Naive thymus-derived CD4-positive, alpha-beta T cell (primary cell): Measurements from ENCODE around the gene TTC39B. TPM values are rescaled to one million over a fixed set of nuclear protein-coding genes. Genes with fewer than 3 reads are reported as not detected.

Experiments used
- ATAC-seq: fragments of 150-1000 bp; cut with Tn5 transposase; 2 replicates; pipeline ENCODE4 v1.10.0; 2021; ENCODE audit warnings: mild to moderate bottlenecking, moderate library complexity
- CTCF ChIA-PET: fragments of 350-600 bp; sonication (Branson Sonifier 250); formaldehyde crosslinking; loops from one replicate; lab custom pipeline; 2021; ENCODE audit warnings: antibody characterized with exemption; lab: Charles Lee
- POLR2A ChIA-PET: fragments of 350-600 bp; sonication (Branson Sonifier 250); formaldehyde crosslinking; loops from one replicate; lab custom pipeline; 2021; ENCODE audit warnings: antibody characterized with exemption, inconsistent platforms; lab: Charles Lee
- DNase-seq, 9 donors: peaks; one replicate each; pipeline versions ENCODE4 v3.0.0 to v3.0.0-alpha.2; 2020 to 2022; ENCODE audit warnings: mixed read lengths in 1 of 9
- H3K27ac ChIP-seq: one replicate; pipeline ENCODE4 v1.7.0; 2013; ENCODE audit warnings: mild to moderate bottlenecking, low read depth, low read length, moderate library complexity
- H3K27me3 ChIP-seq, 2 donors: one replicate each; pipeline ENCODE4 v1.7.0; 2013; ENCODE audit warnings: low read length in 2 of 2, mild to moderate bottlenecking in 2 of 2, moderate library complexity in 2 of 2; ENCODE audit not compliant: control insufficient read depth in 2 of 2, insufficient read depth in 2 of 2
- H3K36me3 ChIP-seq, 3 experiments: 1 replicate in 2 of 3; 2 replicates in 1 of 3; pipeline ENCODE4 v1.7.0; 2013; ENCODE audit warnings: low read length in 3 of 3, mild to moderate bottlenecking in 3 of 3, moderate library complexity in 1 of 3; ENCODE audit not compliant: insufficient read depth in 3 of 3, control insufficient read depth in 2 of 3
- H3K4me1 ChIP-seq, 2 donors: one replicate each; pipeline ENCODE4 v1.7.0; 2013; ENCODE audit warnings: low read length in 2 of 2, mild to moderate bottlenecking in 2 of 2, moderate library complexity in 1 of 2; ENCODE audit not compliant: control insufficient read depth in 2 of 2, insufficient read depth in 2 of 2
- H3K4me3 ChIP-seq: 2 replicates; pipeline ENCODE4 v1.7.0; 2013; ENCODE audit warnings: mild to moderate bottlenecking, low read length
- H3K9me3 ChIP-seq, 3 experiments: 1 replicate in 2 of 3; 2 replicates in 1 of 3; pipeline ENCODE4 v1.7.0; 2013; ENCODE audit warnings: low read length in 3 of 3; ENCODE audit not compliant: control insufficient read depth in 2 of 3
- H3K27ac Mint-ChIP-seq, 9 donors: one replicate each; pipeline ENCODE4 v1.8.0; 2020 to 2022; ENCODE audit warnings: mixed read lengths in 9 of 9, mild to moderate bottlenecking in 8 of 9, moderate library complexity in 5 of 9, inconsistent platforms in 2 of 9
- H3K27me3 Mint-ChIP-seq, 5 donors: one replicate each; pipeline ENCODE4 v1.8.0; 2021 to 2022; ENCODE audit warnings: mixed read lengths in 5 of 5, mild to moderate bottlenecking in 1 of 5
- H3K36me3 Mint-ChIP-seq, 5 donors: one replicate each; pipeline ENCODE4 v1.8.0; 2020 to 2022; ENCODE audit warnings: mixed read lengths in 5 of 5, mild to moderate bottlenecking in 3 of 5, inconsistent platforms in 1 of 5
- H3K4me1 Mint-ChIP-seq, 7 donors: one replicate each; pipeline ENCODE4 v1.8.0; 2020 to 2022; ENCODE audit warnings: mixed read lengths in 7 of 7, mild to moderate bottlenecking in 3 of 7, inconsistent platforms in 1 of 7
- H3K4me3 Mint-ChIP-seq, 10 donors: one replicate each; pipeline ENCODE4 v1.8.0; 2020 to 2022; ENCODE audit warnings: mild to moderate bottlenecking in 10 of 10, mixed read lengths in 10 of 10, moderate library complexity in 6 of 10, inconsistent platforms in 2 of 10
- H3K9me3 Mint-ChIP-seq, 11 donors: one replicate each; pipeline ENCODE4 v1.8.0; 2020 to 2022; ENCODE audit warnings: mixed read lengths in 11 of 11, mild to moderate bottlenecking in 4 of 11, inconsistent platforms in 1 of 11, moderate library complexity in 1 of 11
- intact Hi-C, 2 donors: fragments of 100-400 bp; cut with micrococcal nuclease; formaldehyde crosslinking; loops; one replicate each; pipeline ENCODE4 v1.15.1; 2023
- polyA plus RNA-seq, 2 donors: library from polyadenylated mRNA; unstranded; fragments of 300-500 nt; fragmentation: Illumina TruSeq; gene quantifications; one replicate each; pipeline ENCODE4 v1.2.3, GENCODE V29; 2021
- total RNA-seq, 6 experiments: library from RNA in 5 of 6; stranded (reverse) in 5 of 6; gene quantifications; 1 replicate in 5 of 6; 2 replicates in 1 of 6; pipeline ENCODE4 v1.2.3 and lab custom pipeline; 2021 to 2026

TTC39B gene
- total and polyA plus RNA-seq, 7 experiments from 2014 or later, result 10.0 to 49.3 (median 37.8) TPM

DNA sequence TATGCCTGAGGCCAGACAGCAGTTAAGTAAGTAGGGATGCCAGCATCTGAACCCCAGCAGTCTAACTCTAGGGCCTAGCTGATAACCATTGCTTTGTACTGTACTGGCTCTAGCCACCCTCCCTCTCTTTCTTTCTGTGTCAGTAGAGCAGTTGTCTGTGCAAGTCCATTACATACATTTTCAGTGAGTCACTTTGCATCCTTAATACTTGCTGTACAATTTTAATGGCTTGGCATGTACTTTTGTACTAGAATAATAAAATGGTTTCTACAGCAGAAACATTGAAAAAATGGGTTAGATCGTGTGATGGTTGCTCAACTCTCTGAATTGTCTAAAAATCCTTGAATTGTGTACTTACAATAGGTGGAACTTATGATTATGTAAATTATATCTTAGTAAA is 1.5 kb upstream of the TTC39B start:
- Mint-ChIP-seq H3K4me1 (peaks cover 37 to 75% (median 65%) of the 10 kb centered on the region in 7 donors), H3K9me3 (peaks cover 0 to 6% (median under 1%) of the 10 kb centered on the region in 11 donors), H3K27me3 (no peaks in the 10 kb centered on the region), H3K27ac (peak overlapping the region; percentile 48 to 97 (median 89)), H3K36me3 (peaks cover 0 to 23% (median 4%) of the 10 kb centered on the region in 5 donors), H3K4me3 (peak overlapping the region in 8 of 10 donors; percentile 8 to 98 (median 96))
- Histone ChIP-seq H3K9me3 (no peaks in the 10 kb centered on the region), H3K4me3 (no peak overlapping the region), H3K27me3 (no peaks in the 10 kb centered on the region), H3K4me1 (peaks cover 25 to 44% of the 10 kb centered on the region in 2 donors), H3K27ac (peak overlapping the region; percentile 81), H3K36me3 (peaks cover 0 to 8% (median 0%) of the 10 kb centered on the region in 3 experiments)
- no peak for ATAC-seq
- no peak for DNase-seq
- intact Hi-C loops, result loop anchor here in 1 of 2 donors (10.0 kb wide), 1 partner anchor 314 kb away; no protein-coding TSS in a partner anchor
- POLR2A ChIA-PET, result interaction anchor here (1.4 to 9.3 kb wide), 2 partner anchors 13 to 29 kb away, joined by 6 to 176 read pairs; no protein-coding TSS in a partner anchor
- CTCF ChIA-PET, result interaction anchor here (1.1 to 2.4 kb wide), 3 partner anchors 16 to 110 kb away, joined by 3 to 13 read pairs (median 5); no protein-coding TSS in a partner anchor

DNA sequence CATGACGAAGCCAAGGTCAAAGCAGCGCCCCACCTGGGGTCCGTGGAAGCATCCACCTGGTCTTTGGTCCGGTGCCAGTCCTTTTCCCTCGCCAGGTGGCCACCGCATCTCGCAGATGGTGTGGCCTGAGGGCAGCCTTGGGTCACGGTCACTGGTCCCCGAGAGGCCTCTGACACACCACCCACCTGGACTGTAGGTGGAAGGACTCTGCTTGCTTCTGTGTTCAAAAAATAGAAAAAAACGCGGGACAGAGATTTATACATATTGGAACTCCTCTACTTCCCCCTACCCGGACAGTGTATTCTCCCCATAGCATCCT is 466 bp upstream of the TTC39B start:
- H3K9me3 Mint-ChIP-seq, result no peaks in the 10 kb centered on the region
- Histone ChIP-seq H3K4me1 (peaks cover 25 to 44% of the 10 kb centered on the region in 2 donors), H3K36me3 (peaks cover 0 to 8% (median 0%) of the 10 kb centered on the region in 3 experiments), H3K4me3 (peak overlapping the region; percentile 86), H3K27me3 (no peaks in the 10 kb centered on the region), H3K27ac (peak overlapping the region; percentile 81), H3K9me3 (no peaks in the 10 kb centered on the region)
- H3K4me1 Mint-ChIP-seq, result peaks cover 37 to 70% (median 65%) of the 10 kb centered on the region in 7 donors
- no peaks in the 10 kb centered on the region for H3K27me3 Mint-ChIP-seq
- intact Hi-C loops, result loop anchor here (1.0 to 10.0 kb wide), 6 partner anchors 8 to 313 kb away; partner anchors contain the start of genes CCDC171 (in 1 of the 2) and SNAPC3 (in 1 of the 2)
- POLR2A ChIA-PET, result interaction anchor here (0.8 to 9.3 kb wide), 6 partner anchors 12 to 203 kb away, joined by 4 to 176 read pairs (median 6); partner anchors contain the start of genes PSIP1 and SNAPC3
- CTCF ChIA-PET, result interaction anchor here (1.0 to 1.1 kb wide), 2 partner anchors 15 to 30 kb away, joined by 4 to 5 read pairs; no protein-coding TSS in a partner anchor
- DNase-seq (peak in 1 of 9 donors; percentile 13), ATAC-seq (no peak)
- peaks cover 0 to 17% (median 4%) of the 10 kb centered on the region in 5 donors for H3K36me3 Mint-ChIP-seq
- peak overlapping the region; percentile 83 to 99 (median 97) for H3K4me3 Mint-ChIP-seq
- H3K27ac Mint-ChIP-seq, result peak overlapping the region; percentile 84 to 97 (median 90)

DNA sequence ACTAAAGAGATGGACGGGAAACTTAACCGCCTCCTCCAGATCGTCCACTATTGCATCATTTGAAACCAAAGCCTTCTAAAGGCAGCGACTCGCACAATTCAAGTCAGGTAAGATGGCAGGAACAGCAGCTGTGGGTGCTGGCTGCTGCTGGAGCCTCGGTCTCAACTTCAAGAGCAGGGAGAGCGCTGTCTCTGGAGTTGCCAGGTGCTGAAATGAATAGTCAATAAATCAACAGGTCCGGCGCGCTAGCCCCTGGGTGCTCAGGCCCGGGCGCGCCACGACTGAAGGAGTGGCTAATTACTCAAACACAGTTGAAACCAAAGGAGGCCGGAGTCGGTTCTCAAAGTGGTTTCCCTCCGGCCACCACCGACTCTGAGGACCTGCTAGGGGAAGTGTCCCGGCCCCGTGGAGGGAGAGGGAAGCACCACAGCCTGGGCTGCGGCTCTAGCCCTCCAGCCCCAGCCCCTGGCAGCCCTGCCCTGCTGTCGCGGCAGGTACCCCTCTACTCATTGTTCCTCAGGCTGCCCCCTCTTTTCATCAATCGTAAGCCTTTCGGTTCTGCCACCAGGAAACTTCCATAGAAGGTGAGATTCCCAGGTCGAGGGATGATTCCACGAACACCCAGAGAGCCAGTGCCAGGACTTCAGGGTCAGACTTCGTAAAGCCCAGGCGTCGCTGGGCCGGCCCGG is 804 bp downstream of the TTC39B start:
- ChIA-PET CTCF (interaction anchor here (0.7 to 3.1 kb wide), 3 partner anchors 13 to 49 kb away, joined by 3 to 10 read pairs (median 3); no protein-coding TSS in a partner anchor), POLR2A (interaction anchor here (1.0 to 9.3 kb wide), 4 partner anchors 10 to 204 kb away, joined by 3 to 176 read pairs (median 5); partner anchors contain the start of gene PSIP1)
- H3K4me3 Mint-ChIP-seq, result peak overlapping the region; percentile 89 to 99 (median 97)
- Histone ChIP-seq H3K27me3 (no peaks in the 10 kb centered on the region), H3K9me3 (no peaks in the 10 kb centered on the region), H3K4me3 (peak overlapping the region; percentile 86), H3K36me3 (peaks cover 0 to 8% (median 0%) of the 10 kb centered on the region in 3 experiments), H3K27ac (peak overlapping the region; percentile 81), H3K4me1 (peaks cover 29 to 45% of the 10 kb centered on the region in 2 donors)
- peaks cover 0 to 14% (median 4%) of the 10 kb centered on the region in 5 donors for H3K36me3 Mint-ChIP-seq
- H3K9me3 Mint-ChIP-seq, result peaks cover 0 to under 1% (median 0%) of the 10 kb centered on the region in 11 donors
- peak overlapping the region; percentile 84 to 97 (median 90) for H3K27ac Mint-ChIP-seq
- peaks cover 37 to 66% (median 56%) of the 10 kb centered on the region in 7 donors for H3K4me1 Mint-ChIP-seq
- intact Hi-C loops, result loop anchor here (1.0 to 10.0 kb wide), 5 partner anchors 22 to 311 kb away; partner anchors contain the start of genes CCDC171 (in 1 of the 2) and SNAPC3 (in 1 of the 2)
- peak; percentile 56 for ATAC-seq
- no peaks in the 10 kb centered on the region for H3K27me3 Mint-ChIP-seq
- DNase-seq, result peak; percentile 17 to 70 (median 53)

DNA sequence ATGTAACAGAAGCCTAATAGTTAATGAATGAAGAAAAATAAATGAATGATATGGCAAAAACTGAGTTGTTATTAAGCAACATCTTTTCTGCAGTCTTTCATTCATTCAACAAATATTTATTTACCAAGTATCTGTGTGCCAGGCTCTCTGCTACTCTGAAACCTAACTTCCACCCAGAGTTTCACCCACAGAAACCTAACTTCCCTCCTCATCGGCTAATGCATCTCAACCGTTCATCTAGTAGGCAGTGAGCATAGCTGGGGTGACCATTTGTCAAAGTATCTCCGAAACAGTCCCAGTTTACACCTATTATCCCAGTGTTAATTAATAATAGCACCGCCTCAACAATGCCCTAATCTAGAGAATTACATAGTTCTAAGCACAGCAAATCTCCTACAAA is 1.5 kb downstream of the TTC39B start:
- no peaks in the 10 kb centered on the region for H3K27me3 ChIP-seq
- POLR2A ChIA-PET, result interaction anchor here (2.1 to 9.3 kb wide), 2 partner anchors 10 to 205 kb away, joined by 6 to 176 read pairs; partner anchors contain the start of gene PSIP1
- H3K27ac Mint-ChIP-seq, result peak overlapping the region; percentile 84 to 97 (median 90)
- peak overlapping the region; percentile 89 to 99 (median 97) for H3K4me3 Mint-ChIP-seq
- peaks cover 0 to 19% (median 4%) of the 10 kb centered on the region in 5 donors for H3K36me3 Mint-ChIP-seq
- H3K27ac ChIP-seq, result peak overlapping the region; percentile 81
- H3K9me3 Mint-ChIP-seq, result peaks cover 0 to 5% (median 0%) of the 10 kb centered on the region in 11 donors
- no peaks in the 10 kb centered on the region for H3K27me3 Mint-ChIP-seq
- DNase-seq, result no peak
- H3K36me3 ChIP-seq, result peaks cover 0 to 8% (median 0%) of the 10 kb centered on the region in 3 experiments
- peak overlapping the region; percentile 86 for H3K4me3 ChIP-seq
- peaks cover 31 to 47% of the 10 kb centered on the region in 2 donors for H3K4me1 ChIP-seq
- CTCF ChIA-PET, result interaction anchor here (1.0 to 3.1 kb wide), 5 partner anchors 12 to 95 kb away, joined by 4 to 10 read pairs (median 4); no protein-coding TSS in a partner anchor
- intact Hi-C loops, result loop anchor here in 1 of 2 donors (10.0 kb wide), 1 partner anchor 311 kb away; no protein-coding TSS in a partner anchor
- no peaks in the 10 kb centered on the region for H3K9me3 ChIP-seq
- H3K4me1 Mint-ChIP-seq, result peaks cover 38 to 66% (median 56%) of the 10 kb centered on the region in 7 donors
- ATAC-seq, result no peak

DNA sequence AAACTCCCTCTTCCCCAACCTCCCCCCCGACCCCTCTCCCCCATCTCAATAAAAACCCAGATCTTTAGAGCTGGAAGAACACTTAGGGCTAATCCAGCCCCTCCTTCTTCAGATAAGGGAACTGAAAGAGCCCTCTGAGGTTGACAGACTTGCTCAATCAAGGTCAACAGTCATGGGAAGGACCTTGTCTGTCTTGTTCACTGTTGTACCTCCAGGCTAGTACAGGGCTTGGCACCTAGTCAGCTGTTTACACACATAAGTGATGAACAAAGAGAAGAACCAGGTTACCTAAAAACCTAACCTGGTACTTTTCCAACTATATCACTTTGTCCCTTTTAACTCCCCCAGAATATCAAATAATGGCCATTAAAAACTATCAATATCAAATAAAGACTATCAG is 2.4 kb downstream of the TTC39B start:
- POLR2A ChIA-PET, result interaction anchor here (2.0 to 9.3 kb wide), 2 partner anchors 9 to 206 kb away, joined by 8 to 176 read pairs; partner anchors contain the start of gene PSIP1
- H3K9me3 ChIP-seq, result no peaks in the 10 kb centered on the region
- no peaks in the 10 kb centered on the region for H3K27me3 ChIP-seq
- Mint-ChIP-seq H3K27me3 (no peaks in the 10 kb centered on the region), H3K4me1 (peaks cover 43 to 66% (median 56%) of the 10 kb centered on the region in 7 donors), H3K4me3 (peak overlapping the region; percentile 61 to 99 (median 97)), H3K9me3 (peaks cover 0 to 5% (median 0%) of the 10 kb centered on the region in 11 donors), H3K27ac (peak overlapping the region in 8 of 9 donors; percentile 65 to 90 (median 88)), H3K36me3 (peaks cover 0 to 23% (median 4%) of the 10 kb centered on the region in 5 donors)
- H3K36me3 ChIP-seq, result peaks cover 0 to 8% (median 0%) of the 10 kb centered on the region in 3 experiments
- intact Hi-C loops, result loop anchor here in 1 of 2 donors (10.0 kb wide), 1 partner anchor 310 kb away; no protein-coding TSS in a partner anchor
- H3K4me1 ChIP-seq, result peaks cover 31 to 47% of the 10 kb centered on the region in 2 donors
- no peak for DNase-seq
- ATAC-seq, result no peak
- CTCF ChIA-PET, result interaction anchor here (0.6 to 3.1 kb wide), 6 partner anchors 11 to 165 kb away, joined by 3 to 10 read pairs (median 4); no protein-coding TSS in a partner anchor
- peak overlapping the region; percentile 81 for H3K27ac ChIP-seq
- peak overlapping the region; percentile 86 for H3K4me3 ChIP-seq
